Panc1 (cell line): Measurements from ENCODE around the gene NDUFAF8.

Experiments
- CTCF ChIP-seq: fragments of 450-650 bp; IDR thresholded peaks from 2 replicates; pipeline ENCODE4 v1.5.1; 2017; ENCODE audit warnings: mild to moderate bottlenecking
- POLR2AphosphoS5 ChIP-seq: IDR thresholded peaks from 2 replicates; pipeline ENCODE4 v1.6.1; 2012; ENCODE audit warnings: mild to moderate bottlenecking, low read depth, low read length, moderate library complexity
- SIN3A ChIP-seq: IDR thresholded peaks from 2 replicates; pipeline ENCODE4 v1.6.1; 2012; ENCODE audit warnings: low read depth, mild to moderate bottlenecking, low read length, moderate library complexity, borderline replicate concordance; ENCODE audit not compliant: insufficient read depth
- TCF7L2 ChIP-seq: IDR thresholded peaks from 2 replicates; pipeline ENCODE4 v1.6.1; 2011; ENCODE audit warnings: mild to moderate bottlenecking, low read depth, low read length, inconsistent platforms

- TF ChIP-seq CTCF = no peak
- TF ChIP-seq POLR2AphosphoS5 = no peak
- no peak for TF ChIP-seq SIN3A
- TF ChIP-seq TCF7L2 = no peak
Observed at GRCh38 chr17:81243333-81243664, 4.2 kb downstream of the NDUFAF8 start.
